GM10266 (cell line): ENCODE data around the gene PTPRA.

Experiments
- DNase-seq: peaks from one replicate; pipeline ENCODE4 v3.0.0; 2012; ENCODE audit errors: extremely low spot score
- CTCF ChIP-seq: IDR thresholded peaks from 2 replicates; pipeline ENCODE4 v1.5.1; 2012; ENCODE audit warnings: mild to moderate bottlenecking, low read depth; ENCODE audit not compliant: control insufficient read depth, insufficient read depth; ENCODE audit errors: missing control alignments

The PTPRA gene

GRCh38 chr20:3032624-3033023, 159.3 kb downstream of the PTPRA start:
- TF ChIP-seq CTCF, result no peak
- no peak for DNase-seq

- DNase-seq, result no peak
- no peak for TF ChIP-seq CTCF
Observed at GRCh38 chr20:3037654-3038053, 164.4 kb downstream of the PTPRA start.

GRCh38 chr20:3038454-3038853, 165.2 kb downstream of the PTPRA start:
- no peak for TF ChIP-seq CTCF
- DNase-seq, result no peak

- no peak for DNase-seq
- no peak for TF ChIP-seq CTCF
Observed at GRCh38 chr20:3039426-3039825, 166.1 kb downstream of the PTPRA start.

- TF ChIP-seq CTCF, result no peak
- DNase-seq, result no peak
Observed at GRCh38 chr20:3040086-3040485, 166.8 kb downstream of the PTPRA start.

- no peak for DNase-seq
- TF ChIP-seq CTCF, result no peak
Observed at GRCh38 chr20:3041854-3042409, 168.7 kb downstream of the PTPRA start.

- DNase-seq, result no peak
- TF ChIP-seq CTCF, result no peak
Observed at GRCh38 chr20:3042625-3043024, 169.3 kb downstream of the PTPRA start.

GRCh38 chr20:3043322-3043721, 170.0 kb downstream of the PTPRA start, which contains the start of gene GNRH2:
TSS of gene GNRH2 (plus strand) at chr20:3043622. CDS start at chr20:3044415, 793 bp downstream.
- TF ChIP-seq CTCF, result no peak
- DNase-seq, result no peak
